ENCODE data around the gene RGS2.

RGS2 gene

DNA sequence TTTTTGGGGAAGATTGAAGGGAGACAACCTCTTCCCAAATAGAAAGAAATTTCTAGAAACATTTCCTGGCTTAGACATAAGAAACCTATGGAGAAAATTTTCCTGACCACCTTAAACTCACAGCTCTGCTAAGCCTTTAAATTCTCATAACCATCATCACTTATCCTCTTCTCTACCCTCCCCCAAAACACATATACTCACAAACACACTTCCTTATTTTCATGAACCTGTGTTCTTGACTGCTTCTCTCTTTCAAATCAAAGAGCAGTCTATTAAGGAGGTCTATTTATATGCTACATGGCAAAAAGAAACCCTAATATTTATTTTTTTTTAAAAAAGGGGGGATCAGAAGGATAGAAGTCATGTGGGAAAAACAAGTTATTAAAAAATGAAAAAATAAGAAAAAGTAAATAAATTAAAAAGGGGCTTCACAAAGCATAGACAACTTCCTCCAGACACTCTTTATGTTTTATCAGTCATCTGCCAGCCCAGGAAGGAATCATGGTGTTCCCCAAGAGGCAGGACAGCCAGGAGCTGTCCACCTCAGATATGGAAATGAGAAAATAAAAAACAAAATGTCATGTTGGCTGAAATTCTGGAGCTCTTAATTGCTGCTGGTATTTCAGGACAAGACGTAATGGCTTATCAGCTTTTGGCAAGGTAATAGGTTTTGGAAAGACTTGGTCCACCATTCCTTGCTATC is 12.8 kb upstream of the RGS2 start:
- no peak for DNase-seq (ENCODE audit: low spot score)

DNA sequence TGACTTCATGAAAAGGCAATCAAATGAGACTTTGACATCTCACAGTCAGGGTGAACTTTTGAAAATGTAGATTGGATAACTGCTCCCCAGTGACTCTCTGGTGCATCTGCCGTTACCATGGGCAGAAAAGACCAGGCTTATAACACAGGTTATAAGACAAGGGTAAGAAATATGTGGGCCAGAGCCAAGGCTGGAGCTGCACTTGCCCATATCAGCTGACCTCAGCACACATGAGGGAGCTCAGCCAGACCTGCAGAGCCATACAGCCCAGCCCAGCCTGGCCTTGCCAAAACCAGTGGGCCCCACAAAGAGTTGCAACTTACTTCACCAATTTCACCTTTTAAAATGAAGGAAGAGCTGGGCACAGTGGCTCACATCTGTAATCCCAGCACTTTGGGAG is 11.7 kb upstream of the RGS2 start:
- DNase-seq (ENCODE audit: low spot score) = no peak

DNA sequence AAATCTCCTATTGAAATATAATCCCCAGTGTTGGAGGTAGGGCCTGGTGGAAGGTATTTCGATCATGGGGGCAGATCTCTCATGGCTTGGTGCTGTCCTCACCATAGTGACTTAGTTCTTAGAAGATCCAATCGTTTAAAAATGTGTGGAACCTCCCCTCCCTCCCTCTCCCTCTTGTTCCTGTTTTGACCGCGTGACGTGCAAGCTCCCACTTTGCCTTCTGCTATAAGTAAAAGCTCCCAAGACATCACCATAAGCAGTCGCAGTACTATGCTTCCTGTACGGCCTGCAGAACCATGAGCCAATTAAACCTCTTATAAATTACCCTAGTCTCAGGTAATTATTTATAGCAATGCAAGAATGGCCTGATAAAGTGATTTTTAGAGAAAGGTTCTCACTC is 10.9 kb upstream of the RGS2 start:
- no peak for DNase-seq (ENCODE audit: low spot score)

DNA sequence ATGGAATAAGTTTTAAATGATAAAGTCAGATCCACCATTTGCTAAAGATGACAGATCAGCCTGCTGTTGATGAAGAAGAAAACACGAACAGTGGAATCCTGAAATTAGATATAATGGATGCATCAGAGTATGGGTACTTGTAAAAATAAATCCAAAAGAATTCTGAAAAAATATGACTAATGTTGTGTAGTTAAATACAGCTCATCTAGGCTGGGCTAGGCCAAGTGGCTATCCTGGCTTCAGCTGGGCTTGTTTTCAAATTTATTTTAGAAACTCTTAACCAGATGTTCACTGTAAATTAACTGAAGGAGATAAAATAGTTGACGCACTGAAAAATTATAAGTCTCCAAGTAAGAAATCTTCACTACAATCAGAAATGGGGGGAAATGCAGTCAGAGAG is 7.4 kb upstream of the RGS2 start:
- DNase-seq (ENCODE audit: low spot score) = peak; percentile 29

DNA sequence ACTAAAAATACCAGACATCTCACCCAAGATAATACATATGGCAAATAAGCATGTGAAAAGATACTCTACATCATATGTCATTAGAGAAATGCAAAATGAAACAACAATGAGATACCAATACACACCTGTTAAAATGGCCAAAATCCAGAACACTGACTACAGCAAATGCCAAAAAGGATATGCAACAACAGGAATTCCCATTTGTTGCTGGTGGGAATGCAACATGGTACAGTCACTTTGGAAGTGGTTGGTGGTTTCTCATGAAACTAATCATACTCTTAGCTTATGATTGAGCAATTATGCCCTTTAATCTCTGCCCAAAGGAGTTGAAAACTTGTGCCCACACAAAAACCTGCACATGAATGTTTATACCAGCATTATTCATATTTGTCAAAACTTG is 6.4 kb upstream of the RGS2 start:
- DNase-seq (ENCODE audit: low spot score) = no peak

DNA sequence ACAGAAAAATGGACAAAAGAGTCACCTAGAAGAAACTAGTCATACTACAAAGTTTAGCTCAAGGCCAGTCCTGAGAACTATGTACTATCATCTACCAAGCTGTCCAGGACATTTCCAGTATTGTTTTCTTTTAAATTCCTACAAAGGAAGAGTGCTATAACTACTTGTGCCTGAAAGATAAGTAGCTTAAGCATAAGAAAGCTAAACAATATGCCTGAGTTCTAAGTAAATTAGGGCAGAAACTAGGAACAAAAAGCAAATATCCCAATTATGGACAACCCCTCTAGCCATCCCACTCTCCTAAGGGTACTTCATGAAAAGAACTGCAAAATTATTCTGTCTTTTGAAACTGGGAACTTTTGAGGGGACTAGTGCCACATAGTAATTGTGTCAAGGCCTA is 5.3 kb upstream of the RGS2 start:
- DNase-seq (ENCODE audit: low spot score) = no peak

DNA sequence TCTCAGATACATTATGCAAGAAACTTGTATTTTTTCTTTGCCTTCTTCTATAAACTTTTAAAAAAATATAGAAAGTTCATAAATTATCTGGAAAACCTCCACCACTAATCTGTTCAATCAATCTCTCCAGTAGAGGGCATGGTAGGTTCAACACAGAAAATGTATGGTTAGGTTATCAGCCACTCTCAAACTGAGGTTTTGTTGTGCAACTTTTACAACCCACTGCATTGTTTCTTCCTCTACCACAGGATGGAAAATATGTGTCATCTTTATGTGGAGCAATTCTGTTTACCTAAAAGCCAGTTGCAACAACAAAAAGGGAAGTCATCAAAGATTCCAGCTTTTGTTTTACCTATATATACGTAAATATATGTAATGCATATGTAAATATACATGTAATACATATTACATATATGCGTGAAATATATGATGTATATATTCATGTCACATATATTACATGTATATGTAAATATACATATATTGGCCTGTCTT is 3.0 kb upstream of the RGS2 start:
- DNase-seq (ENCODE audit: low spot score) = peak; percentile 80

DNA sequence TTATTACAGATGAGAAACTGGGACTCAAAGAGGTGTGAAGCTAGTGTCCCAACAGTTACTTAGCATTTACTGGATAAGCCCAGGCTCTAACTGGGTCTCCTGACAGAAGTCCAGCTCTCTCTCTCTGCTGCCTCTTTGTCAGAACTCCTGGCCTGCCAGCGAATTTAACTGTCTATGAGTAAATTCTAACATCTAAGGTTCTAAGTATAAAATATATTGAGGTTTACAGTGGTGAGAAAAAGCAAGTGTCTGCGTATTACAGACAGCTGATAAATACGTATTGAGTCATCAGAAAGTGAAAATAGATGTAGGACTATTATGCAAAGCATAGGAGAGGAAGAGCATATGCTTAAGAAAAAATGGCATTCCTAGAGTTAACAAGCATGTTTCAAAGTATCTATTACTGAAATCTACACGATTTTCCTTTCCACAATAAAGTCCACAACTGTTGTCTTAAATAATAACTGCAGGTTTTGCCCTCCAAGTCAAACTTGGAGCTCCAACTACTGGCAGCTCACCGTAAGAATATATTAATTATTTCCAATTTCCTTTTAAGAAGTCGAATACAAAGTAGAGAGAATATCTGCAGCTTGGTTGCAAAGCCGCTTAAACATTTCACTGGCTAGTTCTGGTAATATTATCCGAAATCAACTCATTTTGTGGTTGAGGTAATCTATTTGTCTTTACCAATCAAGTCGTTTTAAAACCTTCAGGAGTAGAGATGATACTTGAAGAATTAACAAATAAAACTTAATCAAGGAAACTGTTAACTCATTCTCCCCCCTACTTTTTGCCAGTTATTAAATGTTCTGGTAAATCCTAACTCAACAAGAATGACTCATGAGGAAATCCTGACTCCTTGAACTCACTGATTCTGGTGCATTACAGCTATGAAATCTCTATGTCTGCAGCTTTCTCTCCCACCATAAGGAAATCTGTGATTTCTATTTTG is 1.4 kb upstream of the RGS2 start:
- peak; percentile 16 for DNase-seq (ENCODE audit: low spot score)

DNA sequence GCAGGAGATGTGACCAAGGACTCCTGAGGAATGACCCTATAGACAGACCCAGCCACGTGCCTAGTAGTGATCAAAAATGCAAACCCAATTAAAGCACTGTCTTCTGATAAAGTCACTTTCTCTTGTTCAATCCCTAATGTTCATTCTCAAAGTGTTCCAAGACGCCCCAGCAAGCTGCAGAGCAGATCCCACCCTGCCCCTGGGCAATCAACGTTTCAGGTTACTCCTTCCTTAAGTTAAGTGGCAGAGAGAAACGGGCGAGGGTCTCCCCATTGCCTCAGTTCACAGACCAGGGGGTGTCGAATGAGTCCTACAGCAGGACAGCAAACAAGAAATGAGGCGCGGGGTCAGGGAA is 699 bp upstream of the RGS2 start:
- DNase-seq (ENCODE audit: low spot score) = no peak

DNA sequence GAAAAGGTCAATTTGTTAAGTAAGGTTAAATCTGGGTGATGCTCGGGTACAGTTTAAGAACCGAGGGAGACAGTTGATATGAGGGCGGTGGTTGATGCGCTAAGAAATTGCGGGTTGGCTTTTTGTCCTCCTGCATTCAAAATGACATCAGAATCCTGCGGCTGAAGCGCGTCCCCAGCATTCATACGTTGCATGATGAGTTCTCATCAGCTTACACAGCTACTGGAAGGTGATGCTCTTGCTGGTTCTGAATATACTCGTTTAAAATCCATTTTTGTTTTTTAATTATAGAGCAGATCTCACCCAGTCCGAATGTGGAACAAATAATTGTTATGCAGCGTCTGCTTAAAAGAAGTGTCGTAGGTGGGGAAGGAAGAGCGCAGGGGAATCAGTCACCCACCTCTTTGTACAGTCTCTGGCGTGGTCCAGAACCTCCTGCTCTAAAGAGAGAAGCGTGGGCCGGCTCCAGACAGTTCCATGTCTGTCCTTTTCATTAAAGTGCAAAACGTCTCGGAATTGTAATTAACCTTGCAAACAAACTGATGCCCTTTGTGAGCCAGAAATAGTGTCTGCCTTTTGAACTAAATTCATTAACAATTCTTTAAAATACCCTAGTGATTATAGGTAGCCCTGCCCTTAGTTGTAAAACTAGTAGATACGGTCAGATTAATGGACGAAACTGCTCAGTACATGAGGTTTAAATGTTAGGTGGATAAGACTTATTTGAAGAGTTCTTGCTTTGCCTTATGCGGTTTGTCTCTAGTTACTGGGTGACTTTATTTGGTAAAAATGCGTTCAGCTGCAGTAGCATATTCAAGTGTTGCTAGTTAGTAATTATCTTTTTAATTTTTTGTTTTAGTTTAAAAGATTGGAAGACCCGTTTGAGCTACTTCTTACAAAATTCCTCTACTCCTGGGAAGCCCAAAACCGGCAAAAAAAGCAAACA is 741 bp downstream of the RGS2 start:
- peak; percentile 36 for DNase-seq (ENCODE audit: low spot score)

DNA sequence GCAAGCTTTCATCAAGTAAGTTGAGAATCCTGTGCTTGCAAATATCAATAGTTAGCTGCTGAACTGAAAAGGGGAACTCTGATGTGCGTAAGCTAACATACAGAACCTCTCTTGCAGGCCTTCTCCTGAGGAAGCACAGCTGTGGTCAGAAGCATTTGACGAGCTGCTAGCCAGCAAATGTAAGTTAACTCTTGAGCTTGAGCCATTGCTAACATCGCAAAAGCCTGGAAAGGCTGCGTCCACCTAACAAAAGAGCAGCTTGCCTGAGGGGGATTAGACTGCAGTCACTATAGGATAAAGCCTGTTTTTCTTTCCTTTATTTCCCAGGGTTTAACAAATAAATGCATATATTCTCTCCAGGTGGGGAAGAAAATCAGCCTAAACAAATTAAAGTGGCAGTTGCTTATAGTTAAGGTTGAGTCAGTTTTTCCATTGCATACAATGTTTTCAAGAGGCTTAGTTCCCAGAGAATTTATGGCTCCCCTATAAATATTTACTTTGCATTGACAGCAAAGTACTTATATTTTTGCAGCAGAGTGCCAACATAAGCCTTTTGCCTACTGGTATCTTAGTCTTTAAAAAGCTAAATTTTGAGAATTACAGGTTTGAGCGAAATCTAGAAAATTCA is 1.5 kb downstream of the RGS2 start:
- DNase-seq (ENCODE audit: low spot score) = no peak

DNA sequence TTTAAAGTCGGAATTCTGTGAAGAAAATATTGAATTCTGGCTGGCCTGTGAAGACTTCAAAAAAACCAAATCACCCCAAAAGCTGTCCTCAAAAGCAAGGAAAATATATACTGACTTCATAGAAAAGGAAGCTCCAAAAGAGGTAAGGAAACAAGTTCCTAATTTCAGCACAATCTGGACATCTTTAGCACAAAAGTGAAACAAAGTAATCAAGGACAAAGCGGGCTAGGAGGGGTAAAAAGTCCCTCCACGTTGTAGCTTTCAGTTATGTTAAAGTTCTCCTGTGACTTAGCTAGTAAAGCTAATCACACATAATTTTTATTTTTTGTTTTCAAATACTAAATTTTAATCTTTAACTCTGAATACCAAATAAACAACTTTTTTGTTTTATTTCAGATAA is 2.2 kb downstream of the RGS2 start:
- no peak for DNase-seq (ENCODE audit: low spot score)

DNA sequence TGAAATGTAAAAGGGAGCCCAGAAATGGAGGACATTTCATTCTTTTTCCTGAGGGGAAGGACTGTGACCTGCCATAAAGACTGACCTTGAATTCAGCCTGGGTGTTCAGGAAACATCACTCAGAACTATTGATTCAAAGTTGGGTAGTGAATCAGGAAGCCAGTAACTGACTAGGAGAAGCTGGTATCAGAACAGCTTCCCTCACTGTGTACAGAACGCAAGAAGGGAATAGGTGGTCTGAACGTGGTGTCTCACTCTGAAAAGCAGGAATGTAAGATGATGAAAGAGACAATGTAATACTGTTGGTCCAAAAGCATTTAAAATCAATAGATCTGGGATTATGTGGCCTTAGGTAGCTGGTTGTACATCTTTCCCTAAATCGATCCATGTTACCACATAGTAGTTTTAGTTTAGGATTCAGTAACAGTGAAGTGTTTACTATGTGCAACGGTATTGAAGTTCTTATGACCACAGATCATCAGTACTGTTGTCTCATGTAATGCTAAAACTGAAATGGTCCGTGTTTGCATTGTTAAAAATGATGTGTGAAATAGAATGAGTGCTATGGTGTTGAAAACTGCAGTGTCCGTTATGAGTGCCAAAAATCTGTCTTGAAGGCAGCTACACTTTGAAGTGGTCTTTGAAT is 2.9 kb downstream of the RGS2 start:
- DNase-seq (ENCODE audit: low spot score) = no peak

DNA sequence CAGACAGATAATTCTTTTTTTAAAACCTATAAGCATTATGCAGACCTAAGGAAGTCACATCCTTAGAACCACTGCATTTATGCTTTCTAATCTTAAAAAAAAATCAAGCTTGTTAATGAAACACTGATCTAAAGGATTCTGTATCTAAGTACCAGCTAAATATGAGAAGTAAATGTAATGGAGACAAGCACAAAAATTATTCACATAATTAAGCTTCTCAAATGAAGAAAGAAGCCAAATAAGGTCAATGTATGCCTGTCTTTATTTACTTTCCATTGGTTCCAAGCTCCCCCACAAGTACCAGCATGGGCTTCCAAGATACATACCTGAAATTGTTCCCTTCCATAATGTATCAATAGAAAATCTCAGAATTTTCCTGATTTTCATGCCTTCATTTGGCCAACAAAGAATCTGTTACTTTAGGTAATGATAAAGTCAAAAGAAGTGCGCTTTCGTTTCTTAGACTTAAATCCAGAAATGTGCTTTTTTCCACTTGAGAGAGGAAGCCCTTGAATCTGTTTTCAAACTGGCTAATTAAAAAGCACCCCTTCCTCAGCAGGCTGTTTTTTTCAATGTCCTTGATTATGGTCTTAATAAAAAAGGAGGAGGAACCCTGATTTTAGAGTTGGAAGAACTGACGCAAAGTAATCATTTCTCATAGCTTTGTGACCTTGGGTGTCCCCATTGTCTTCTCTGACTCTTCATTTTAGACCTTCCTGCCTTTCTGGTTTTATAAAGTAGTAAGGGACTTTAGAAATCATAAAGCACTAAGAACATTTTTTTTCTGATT is 3.8 kb downstream of the RGS2 start:
- no peak for DNase-seq (ENCODE audit: low spot score)

DNA sequence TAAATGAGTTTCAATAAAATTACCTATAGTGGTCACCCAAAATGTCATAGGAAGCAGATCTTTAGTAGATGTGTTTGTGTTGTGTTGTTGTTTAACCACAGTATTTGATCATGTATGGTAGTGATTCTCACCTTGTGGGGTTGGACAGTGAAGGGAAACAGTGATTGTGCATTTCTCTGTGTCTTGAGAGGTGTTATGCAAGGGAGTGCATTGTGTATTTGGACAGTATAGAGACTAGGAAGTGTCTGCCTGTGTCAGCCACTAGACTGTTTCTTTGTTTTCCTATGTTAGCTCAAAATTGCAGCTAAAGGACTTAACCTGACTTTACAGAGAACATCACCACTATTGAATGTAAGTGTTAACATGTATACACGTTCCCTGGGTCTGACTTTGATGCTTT is 6.0 kb downstream of the RGS2 start:
- no peak for DNase-seq (ENCODE audit: low spot score)

DNA sequence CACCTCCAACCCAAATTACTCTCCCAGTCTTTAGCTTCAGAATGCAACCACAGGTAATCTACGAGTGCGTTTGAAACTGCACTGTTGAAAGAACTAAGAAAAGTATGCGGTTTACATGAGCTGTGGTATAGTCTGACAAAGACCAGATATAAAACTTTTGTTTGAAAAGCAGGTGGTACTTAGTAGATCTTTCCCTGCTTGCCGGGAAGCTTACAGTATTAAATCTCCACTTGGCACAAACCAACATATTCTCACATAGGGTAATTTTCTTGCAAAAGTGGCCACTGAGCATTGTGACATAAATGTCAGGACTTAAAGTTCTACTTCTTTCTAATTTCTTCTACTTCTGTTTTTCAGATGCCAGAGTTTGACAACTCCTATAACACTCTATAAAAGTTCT is 8.4 kb downstream of the RGS2 start:
- no peak for DNase-seq (ENCODE audit: low spot score)

DNA sequence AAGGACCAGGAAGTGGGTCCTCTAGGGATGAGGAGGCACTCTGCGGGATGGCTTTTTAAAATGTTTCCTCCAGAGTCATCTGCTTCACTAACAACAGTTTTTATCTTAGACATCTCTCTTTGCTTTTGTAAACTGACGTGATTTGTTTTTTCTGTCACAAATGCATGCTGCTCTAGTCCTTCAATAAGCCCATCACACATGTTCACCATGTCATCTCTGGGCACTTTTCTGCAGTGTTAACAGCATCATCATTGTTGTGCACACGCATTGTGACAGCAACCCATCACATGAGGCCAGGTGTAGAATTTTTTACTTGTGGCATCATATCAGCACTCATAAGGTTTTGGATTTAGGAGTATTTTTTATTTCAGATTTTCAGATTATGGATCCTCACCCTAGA is 12.5 kb downstream of the RGS2 start:
- no peak for DNase-seq (ENCODE audit: low spot score)

DNA sequence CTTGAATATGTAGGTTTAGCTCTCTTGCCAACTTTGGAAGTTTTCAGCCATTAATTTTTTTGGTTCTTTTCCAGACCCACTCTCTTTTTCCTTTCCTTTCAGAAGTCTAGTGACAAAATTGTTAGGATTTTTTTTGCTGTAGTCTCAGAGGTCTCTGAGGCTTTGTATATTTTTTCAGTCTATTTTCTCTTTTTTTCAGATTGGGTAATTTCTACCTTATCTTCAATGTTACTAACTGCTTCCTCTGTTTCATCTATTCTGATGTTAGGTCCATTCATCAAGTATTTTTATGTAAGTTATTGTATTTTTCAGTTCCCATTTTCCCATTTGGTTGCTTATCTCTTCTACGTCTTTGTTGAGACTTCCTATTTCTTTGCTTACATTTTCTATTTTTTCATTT is 15.7 kb downstream of the RGS2 start:
- no peak for DNase-seq (ENCODE audit: low spot score)

DNA sequence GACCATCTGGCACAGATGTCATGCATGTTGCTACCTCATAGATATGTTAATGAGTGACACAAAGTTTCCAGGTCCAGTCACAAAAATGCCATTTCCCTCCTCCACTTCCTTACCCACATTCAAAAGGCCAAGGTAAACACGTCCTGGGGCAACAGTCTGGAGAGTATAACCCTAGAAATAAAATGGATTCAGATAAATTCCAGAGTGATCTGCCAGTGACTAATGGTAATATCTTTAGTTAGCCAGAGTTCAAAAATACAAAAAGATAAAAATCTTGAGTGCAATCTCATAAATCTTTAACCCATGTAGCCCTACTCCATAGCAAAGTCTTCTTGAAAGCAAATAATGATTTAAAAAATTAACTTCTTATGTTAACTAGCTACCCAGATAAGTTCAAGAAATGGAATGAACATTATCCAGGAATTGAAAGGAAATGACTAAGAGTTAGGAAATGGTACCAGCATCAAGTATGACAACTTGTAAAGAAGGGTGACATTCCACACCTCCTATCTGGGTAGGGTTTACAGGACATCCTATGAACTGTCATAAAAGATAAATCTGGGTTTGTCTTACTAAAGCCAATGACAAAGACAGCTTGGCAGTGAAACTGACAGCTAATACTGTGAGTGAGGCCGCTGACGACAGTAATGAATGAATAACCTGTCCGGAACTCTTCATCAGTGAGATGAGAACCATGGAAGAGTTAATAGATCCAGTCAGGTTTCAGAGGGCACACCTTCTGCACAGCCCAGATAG is 18.1 kb downstream of the RGS2 start:
- DNase-seq (ENCODE audit: low spot score) = no peak
